ENCODE measurements around the gene FCAMR.

DNA sequence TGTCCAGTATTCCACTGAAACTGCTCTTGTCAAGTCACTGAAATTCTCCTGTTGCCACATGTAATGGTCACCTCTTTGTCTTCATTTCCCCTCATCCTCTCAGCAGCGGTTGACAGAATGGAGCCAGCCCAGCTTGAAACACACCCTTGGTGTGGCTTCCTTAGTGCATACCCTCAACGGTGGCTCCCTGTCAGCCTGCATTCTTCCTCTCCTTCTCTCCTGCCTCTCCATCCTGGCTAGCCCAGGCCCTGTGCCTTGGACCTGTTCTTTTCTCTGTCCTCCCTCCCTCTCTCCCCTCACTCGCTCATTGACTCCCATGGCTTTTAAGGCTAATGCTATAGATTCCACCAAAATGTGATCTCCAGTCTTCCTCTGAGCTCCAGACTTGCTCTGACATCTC is 52.2 kb downstream of the FCAMR start:
- TF ChIP-seq, protein P1, sequence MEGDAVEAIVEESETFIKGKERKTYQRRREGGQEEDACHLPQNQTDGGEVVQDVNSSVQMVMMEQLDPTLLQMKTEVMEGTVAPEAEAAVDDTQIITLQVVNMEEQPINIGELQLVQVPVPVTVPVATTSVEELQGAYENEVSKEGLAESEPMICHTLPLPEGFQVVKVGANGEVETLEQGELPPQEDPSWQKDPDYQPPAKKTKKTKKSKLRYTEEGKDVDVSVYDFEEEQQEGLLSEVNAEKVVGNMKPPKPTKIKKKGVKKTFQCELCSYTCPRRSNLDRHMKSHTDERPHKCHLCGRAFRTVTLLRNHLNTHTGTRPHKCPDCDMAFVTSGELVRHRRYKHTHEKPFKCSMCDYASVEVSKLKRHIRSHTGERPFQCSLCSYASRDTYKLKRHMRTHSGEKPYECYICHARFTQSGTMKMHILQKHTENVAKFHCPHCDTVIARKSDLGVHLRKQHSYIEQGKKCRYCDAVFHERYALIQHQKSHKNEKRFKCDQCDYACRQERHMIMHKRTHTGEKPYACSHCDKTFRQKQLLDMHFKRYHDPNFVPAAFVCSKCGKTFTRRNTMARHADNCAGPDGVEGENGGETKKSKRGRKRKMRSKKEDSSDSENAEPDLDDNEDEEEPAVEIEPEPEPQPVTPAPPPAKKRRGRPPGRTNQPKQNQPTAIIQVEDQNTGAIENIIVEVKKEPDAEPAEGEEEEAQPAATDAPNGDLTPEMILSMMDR (IDR thresholded peaks at IDR 0.05; ENCODE audit: low read depth, low read length, poor library complexity, severe bottlenecking) = no peak
- no peak for TF ChIP-seq EZH2phosphoT487 (IDR thresholded peaks at IDR 0.05; ENCODE audit: borderline replicate concordance, low read length)
